SK-N-SH (cell line): ENCODE results near the gene CXCL1. TPM values are rescaled to one million over a fixed set of nuclear protein-coding genes. Genes with fewer than 3 reads are reported as not detected.

Source experiments
- CTCF ChIA-PET: fragments of 300-600, 350-600 bp; formaldehyde crosslinking; extraction: SDS; loops from one replicate; lab custom pipeline; 2021; lab: Yijun Ruan, JAX
- POLR2A ChIA-PET: fragments of 350-600 bp; sonication (Branson Sonifier 250); formaldehyde crosslinking; extraction: SDS; loops from one replicate; lab custom pipeline; 2020; ENCODE audit warnings: antibody characterized with exemption, inconsistent platforms; lab: Yijun Ruan, JAX
- DNase-seq: peaks from one replicate; pipeline ENCODE4 v3.0.0; 2012
- H2AFZ ChIP-seq: fragments of 200-600 bp; sonication (generic); 2 replicates; pipeline ENCODE4 v1.8.1; 2016; ENCODE audit warnings: antibody characterized with exemption, mild to moderate bottlenecking, low read depth
- H3F3A ChIP-seq: fragments of 200-600 bp; sonication (generic); replicated peaks from 2 replicates; pipeline ENCODE3; 2016; ENCODE audit warnings: antibody characterized with exemption, mild to moderate bottlenecking; ENCODE audit not compliant: insufficient read depth
- H3K27ac ChIP-seq, 2 experiments: fragments of 200-500 bp in 1 of 2; fragments of 200-600 bp in 1 of 2; sonication (Bioruptor generic) in 1 of 2; sonication (generic), shearing (Covaris generic) in 1 of 2; 2 replicates each; pipeline versions ENCODE4 v1.5.1 to v1.6.1; 2014 to 2016; ENCODE audit warnings: low read depth in 2 of 2, inconsistent platforms in 1 of 2, low read length in 1 of 2, mild to moderate bottlenecking in 1 of 2, mixed read lengths in 1 of 2
- H3K27me3 ChIP-seq: fragments of 200-600 bp; sonication (generic), shearing (Covaris generic); 2 replicates; pipeline ENCODE4 v1.6.1; 2016; ENCODE audit warnings: mixed run types; ENCODE audit not compliant: insufficient read depth
- H3K36me3 ChIP-seq, 2 experiments: fragments of 200-500 bp in 1 of 2; fragments of 200-600 bp in 1 of 2; sonication (Bioruptor generic) in 1 of 2; sonication (generic) in 1 of 2; replicated peaks in 1 of 2; 2 replicates each; pipeline versions ENCODE3 to v1.5.1; 2014 to 2016; ENCODE audit warnings: low read length in 1 of 2, mild to moderate bottlenecking in 1 of 2; ENCODE audit not compliant: insufficient read depth in 2 of 2, control insufficient read depth in 1 of 2
- H3K4me1 ChIP-seq, 2 experiments: fragments of 200-500 bp in 1 of 2; fragments of 200-600 bp in 1 of 2; sonication (Bioruptor generic) in 1 of 2; sonication (generic), shearing (Covaris generic) in 1 of 2; 2 replicates each; pipeline versions ENCODE4 v1.5.1 to v1.6.1; 2014 to 2016; ENCODE audit warnings: low read depth in 1 of 2, low read length in 1 of 2, mixed run types in 1 of 2; ENCODE audit not compliant: insufficient read depth in 2 of 2, control insufficient read depth in 1 of 2
- H3K4me2 ChIP-seq: fragments of 200-600 bp; sonication (generic), shearing (Covaris generic); 2 replicates; pipeline ENCODE4 v1.6.1; 2017; ENCODE audit warnings: mixed run types
- H3K4me3 ChIP-seq, 2 experiments: fragments of 200-500 bp in 1 of 2; fragments of 200-600 bp in 1 of 2; sonication (Bioruptor generic) in 1 of 2; sonication (generic), shearing (Covaris generic) in 1 of 2; 2 replicates each; pipeline versions ENCODE4 v1.5.1 to v1.8.1; 2014 to 2016; ENCODE audit warnings: low read depth in 2 of 2, inconsistent platforms in 1 of 2, low read length in 1 of 2, mild to moderate bottlenecking in 1 of 2, mixed read lengths in 1 of 2, moderate library complexity in 1 of 2
- H3K79me2 ChIP-seq: fragments of 200-600 bp; sonication (generic); 2 replicates; pipeline ENCODE4 v1.8.1; 2017; ENCODE audit warnings: mild to moderate bottlenecking; ENCODE audit not compliant: insufficient read depth
- H3K9ac ChIP-seq: fragments of 200-600 bp; sonication (generic); 2 replicates; pipeline ENCODE4 v1.6.1; 2017; ENCODE audit warnings: mixed run types
- H3K9me2 ChIP-seq: fragments of 200-600 bp; sonication (generic); 2 replicates; pipeline ENCODE4 v1.6.1; 2017; ENCODE audit warnings: mixed run types
- H3K9me3 ChIP-seq: fragments of 200-600 bp; sonication (generic); 2 replicates; pipeline ENCODE4 v1.6.1; 2017; ENCODE audit warnings: mixed run types, mild to moderate bottlenecking, moderate library complexity
- H4K20me1 ChIP-seq: fragments of 200-600 bp; sonication (generic); 2 replicates; pipeline ENCODE4 v1.6.1; 2017; ENCODE audit warnings: mild to moderate bottlenecking, mixed run types; ENCODE audit not compliant: insufficient read depth
- CHD2 ChIP-seq: fragments of 150-350 bp; IDR thresholded peaks from 2 replicates; pipeline ENCODE4 v1.6.1; 2018; ENCODE audit warnings: low read length; ENCODE audit not compliant: partially characterized antibody
- ELF1 ChIP-seq: IDR thresholded peaks from 2 replicates; pipeline ENCODE4 v1.4.0; 2012
- EP300 ChIP-seq, 2 experiments: IDR thresholded peaks; 2 replicates each; pipeline versions ENCODE4 v1.4.0 to v1.6.1; 2012; ENCODE audit warnings: borderline replicate concordance in 1 of 2, low read depth in 1 of 2, low read length in 1 of 2
- FOXJ3 ChIP-seq: sonication (generic); formaldehyde crosslinking; IDR thresholded peaks from 2 replicates; pipeline ENCODE4 v1.5.1; 2020; ENCODE audit warnings: mild to moderate bottlenecking, missing genetic modification reagents
- GATA2 ChIP-seq: sonication (generic); formaldehyde crosslinking; IDR thresholded peaks from 2 replicates; pipeline ENCODE4 v1.5.0; 2020; ENCODE audit warnings: mild to moderate bottlenecking, missing genetic modification reagents
- JUND ChIP-seq: IDR thresholded peaks from 2 replicates; pipeline ENCODE4 v1.4.0; 2012
- MAX ChIP-seq: IDR thresholded peaks from 2 replicates; pipeline ENCODE4 v1.4.0; 2012; ENCODE audit warnings: low read depth
- MEF2A ChIP-seq: IDR thresholded peaks from 2 replicates; pipeline ENCODE4 v1.4.0; 2012; ENCODE audit warnings: low read depth, borderline replicate concordance
- MXI1 ChIP-seq: IDR thresholded peaks from 2 replicates; pipeline ENCODE4 v1.6.1; 2012; ENCODE audit warnings: mild to moderate bottlenecking, low read depth, low read length, improper control_type of control experiment
- NFIC ChIP-seq: IDR thresholded peaks from 2 replicates; pipeline ENCODE4 v1.4.0; 2012; ENCODE audit warnings: borderline replicate concordance
- POLR2AphosphoS5 ChIP-seq: IDR thresholded peaks from 2 replicates; pipeline ENCODE4 v1.6.1; 2012; ENCODE audit warnings: low read depth, low read length
- RAD21 ChIP-seq: IDR thresholded peaks from 2 replicates; pipeline ENCODE4 v1.6.1; 2012; ENCODE audit warnings: mild to moderate bottlenecking, low read length
- RFX5 ChIP-seq: IDR thresholded peaks from 2 replicates; pipeline ENCODE4 v1.6.1; 2012; ENCODE audit warnings: mild to moderate bottlenecking, improper control_type of control experiment, low read length
- SIN3A ChIP-seq: IDR thresholded peaks from 2 replicates; pipeline ENCODE4 v1.6.1; 2012; ENCODE audit warnings: low read depth, mild to moderate bottlenecking, low read length, moderate library complexity, borderline replicate concordance
- SMC3 ChIP-seq: IDR thresholded peaks from 2 replicates; pipeline ENCODE4 v1.6.1; 2012; ENCODE audit warnings: low read depth, low read length, improper control_type of control experiment
- TAF1 ChIP-seq: IDR thresholded peaks from 2 replicates; pipeline ENCODE4 v1.6.1; 2012; ENCODE audit warnings: low read depth, mild to moderate bottlenecking, low read length, moderate library complexity, borderline replicate concordance
- TEAD4 ChIP-seq: IDR thresholded peaks from 2 replicates; pipeline ENCODE4 v1.4.0; 2012; ENCODE audit warnings: mild to moderate bottlenecking, borderline replicate concordance; ENCODE audit not compliant: insufficient read depth
- USF1 ChIP-seq: IDR thresholded peaks from 2 replicates; pipeline ENCODE4 v1.4.0; 2012; ENCODE audit warnings: low read depth, borderline replicate concordance
- YY1 ChIP-seq: IDR thresholded peaks from 2 replicates; pipeline ENCODE4 v1.4.0; 2012; ENCODE audit warnings: low read depth, mild to moderate bottlenecking
- ZBTB33 ChIP-seq: IDR thresholded peaks from 2 replicates; pipeline ENCODE4 v1.4.0; 2012; ENCODE audit warnings: low read depth, borderline replicate concordance
- WGBS: methylation state at CpG from one replicate; pipeline ENCODE4 v1.1.6; 2017; ENCODE audit warnings: low lambda C conversion rate; 5-methylcytosine and 5-hydroxymethylcytosine counted together
- polyA plus RNA-seq, 3 experiments: library from polyadenylated mRNA; depleted of rRNA; stranded (reverse); fragments of >200 nt; gene quantifications; 2 replicates each; pipeline ENCODE4 v1.2.3, GENCODE V29; 2012

Gene CXCL1
- polyA plus RNA-seq, 1 of the 3 experiments (the other 2 are of a cell fraction): 0.12 TPM

GRCh38 chr4:73892966-73893365 is 23.8 kb downstream of the CXCL1 start:
- no peaks in the 10 kb centered on the region for H3K79me2 ChIP-seq
- no peak for TF ChIP-seq GATA2
- no peak for TF ChIP-seq SMC3
- TF ChIP-seq MXI1: no peak
- no peak for TF ChIP-seq RFX5
- no peak for TF ChIP-seq MEF2A
- TF ChIP-seq ZBTB33: no peak
- TF ChIP-seq EP300 (IDR thresholded peaks at IDR 0.05; ENCODE audit: borderline replicate concordance in 1 of 2, low read depth in 1 of 2, low read length in 1 of 2): no peak
- TF ChIP-seq TEAD4: no peak
- CTCF ChIA-PET: no interaction called here
- 14% methylated on average over 3 of the region's 3 CpGs for WGBS
- no peak overlapping the region for H2AFZ ChIP-seq
- H3K27ac ChIP-seq: no peak overlapping the region
- no peaks in the 10 kb centered on the region for H3F3A ChIP-seq
- no peak for DNase-seq
- H3K9me3 ChIP-seq: no peaks in the 10 kb centered on the region
- H3K9me2 ChIP-seq: no peaks in the 10 kb centered on the region
- H3K4me1 ChIP-seq: no peaks in the 10 kb centered on the region
- no peaks in the 10 kb centered on the region for H3K36me3 ChIP-seq
- POLR2A ChIA-PET: no interaction called here
- no peak overlapping the region for H3K4me3 ChIP-seq
- no peak overlapping the region for H3K4me2 ChIP-seq
- H3K9ac ChIP-seq: no peak overlapping the region
- peaks cover 20% of the 10 kb centered on the region for H3K27me3 ChIP-seq
- no peaks in the 10 kb centered on the region for H4K20me1 ChIP-seq

- no peak for TF ChIP-seq MEF2A
- no peak for TF ChIP-seq TAF1
- TF ChIP-seq FOXJ3 (CRISPR knock-in tag): no peak
- no peak for TF ChIP-seq GATA2
- TF ChIP-seq RAD21: no peak
- no peak for TF ChIP-seq YY1
- TF ChIP-seq JUND: no peak
- TF ChIP-seq POLR2AphosphoS5: no peak
- TF ChIP-seq USF1: no peak
- no peak for TF ChIP-seq NFIC
- no peak for TF ChIP-seq EP300 (IDR thresholded peaks at IDR 0.05; ENCODE audit: borderline replicate concordance in 1 of 2, low read depth in 1 of 2, low read length in 1 of 2)
- TF ChIP-seq MAX: no peak
- no peak for TF ChIP-seq CHD2
- no peak for TF ChIP-seq ELF1
- no peak for TF ChIP-seq SIN3A
- TF ChIP-seq SMC3: no peak
- ChIA-PET CTCF (no interaction called here), POLR2A (no interaction called here)
- Histone ChIP-seq H3K79me2 (no peaks in the 10 kb centered on the region), H3K36me3 (no peaks in the 10 kb centered on the region), H2AFZ (no peak overlapping the region), H3K4me3 (no peak overlapping the region), H3K9me2 (no peaks in the 10 kb centered on the region), H4K20me1 (no peaks in the 10 kb centered on the region), H3F3A (no peaks in the 10 kb centered on the region), H3K4me1 (no peaks in the 10 kb centered on the region), H3K27ac (no peak overlapping the region), H3K4me2 (no peak overlapping the region), H3K9me3 (no peaks in the 10 kb centered on the region), H3K27me3 (peaks cover 20% of the 10 kb centered on the region), H3K9ac (no peak overlapping the region)
- no peak for DNase-seq
- WGBS: 4% methylated on average over 2 of the region's 2 CpGs
Measured at GRCh38 chr4:73894001-73894400, 24.8 kb downstream of the CXCL1 start.
